ENCODE measurements around the gene ALK.

The ALK gene

DNA sequence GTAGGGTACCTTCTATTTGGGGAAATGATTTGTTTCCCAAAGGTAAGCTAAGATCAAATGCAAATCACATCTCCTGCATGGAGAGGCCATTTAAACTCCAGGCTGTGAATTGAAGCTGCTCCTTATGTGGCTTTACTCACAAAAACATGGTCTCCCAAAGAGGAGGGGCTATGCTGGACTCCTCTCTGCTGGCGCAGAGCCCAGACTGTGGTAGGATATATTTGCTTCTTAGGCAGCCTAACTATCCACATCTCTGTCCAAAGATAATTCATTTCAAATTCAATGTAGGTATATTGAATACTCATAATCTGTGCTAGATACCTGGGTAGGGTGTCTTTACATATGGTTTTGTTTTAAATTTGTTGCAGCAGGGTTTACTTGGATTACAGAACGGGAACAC lies 358.5 kb downstream of the ALK start:
- Histone ChIP-seq H3K9me3 (replicated peaks; ENCODE audit: insufficient read depth, low read length) (no peaks in the 10 kb centered on the region), H2AFZ (ENCODE audit: low read length) (no peak overlapping the region), H3K4me2 (ENCODE audit: low read depth, low read length) (no peak overlapping the region), H4K20me1 (ENCODE audit: insufficient read depth, low read length) (no peaks in the 10 kb centered on the region), H3K9ac (ENCODE audit: low read length) (no peak overlapping the region), H3K36me3 (replicated peaks; ENCODE audit: insufficient read depth, low read length) (no peaks in the 10 kb centered on the region), H3K4me3 (ENCODE audit: low read length) (no peak overlapping the region), H3F3A (ENCODE audit: insufficient read depth, low read length) (no peaks in the 10 kb centered on the region), H3K79me2 (ENCODE audit: low read length) (no peaks in the 10 kb centered on the region), H3K27ac (ENCODE audit: low read length) (no peak overlapping the region), H3K27me3 (replicated peaks; ENCODE audit: insufficient read depth, low read length) (no peaks in the 10 kb centered on the region), H3K9me2 (replicated peaks; ENCODE audit: insufficient read depth, low read length) (no peaks in the 10 kb centered on the region), H3K4me1 (ENCODE audit: low read length) (no peaks in the 10 kb centered on the region)
- no peak for DNase-seq
- TF ChIP-seq EZH2phosphoT487 (IDR thresholded peaks at IDR 0.05; ENCODE audit: low read length) (no peak), EZH2 (optimal IDR thresholded peaks at IDR 0.05; ENCODE audit: low read depth, low read length) (no peak), CTCF (IDR thresholded peaks at IDR 0.05; ENCODE audit: low read length) (no peak)

GRCh38 chr2:29562319-29562718 lies 359.1 kb downstream of the ALK start:
- Histone ChIP-seq H3K79me2 (ENCODE audit: low read length) (no peaks in the 10 kb centered on the region), H3K4me1 (ENCODE audit: low read length) (no peaks in the 10 kb centered on the region), H3K9ac (ENCODE audit: low read length) (no peak overlapping the region), H3F3A (ENCODE audit: insufficient read depth, low read length) (no peaks in the 10 kb centered on the region), H3K9me2 (replicated peaks; ENCODE audit: insufficient read depth, low read length) (no peaks in the 10 kb centered on the region), H3K9me3 (replicated peaks; ENCODE audit: insufficient read depth, low read length) (no peaks in the 10 kb centered on the region), H2AFZ (ENCODE audit: low read length) (no peak overlapping the region), H3K36me3 (replicated peaks; ENCODE audit: insufficient read depth, low read length) (no peaks in the 10 kb centered on the region), H3K4me2 (ENCODE audit: low read depth, low read length) (no peak overlapping the region), H3K4me3 (ENCODE audit: low read length) (no peak overlapping the region), H3K27ac (ENCODE audit: low read length) (no peak overlapping the region), H4K20me1 (ENCODE audit: insufficient read depth, low read length) (no peaks in the 10 kb centered on the region), H3K27me3 (replicated peaks; ENCODE audit: insufficient read depth, low read length) (no peaks in the 10 kb centered on the region)
- TF ChIP-seq CTCF (IDR thresholded peaks at IDR 0.05; ENCODE audit: low read length) (no peak), EZH2phosphoT487 (IDR thresholded peaks at IDR 0.05; ENCODE audit: low read length) (no peak), EZH2 (optimal IDR thresholded peaks at IDR 0.05; ENCODE audit: low read depth, low read length) (no peak)
- DNase-seq = no peak

DNA sequence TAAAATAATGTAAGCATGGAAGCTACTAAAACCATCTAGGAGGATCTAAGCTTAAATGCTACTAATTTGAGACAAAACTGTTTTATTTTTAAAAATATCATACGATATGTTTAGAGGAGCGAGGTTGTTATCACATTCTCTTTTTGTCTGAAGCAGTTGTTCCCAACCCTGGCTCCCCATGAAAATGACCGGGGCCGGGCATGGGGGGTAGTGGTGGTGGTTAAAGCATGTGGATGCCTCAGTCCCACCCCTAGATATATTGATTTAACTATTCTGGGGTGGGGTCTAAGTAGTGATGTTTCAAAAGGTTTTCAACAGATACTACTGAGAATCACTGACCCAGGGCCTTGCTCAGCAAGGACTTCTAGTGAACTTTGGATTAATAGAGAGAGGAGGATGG lies 359.8 kb downstream of the ALK start:
- Histone ChIP-seq H3K4me2 (ENCODE audit: low read depth, low read length) (no peak overlapping the region), H4K20me1 (ENCODE audit: insufficient read depth, low read length) (no peaks in the 10 kb centered on the region)
- DNase-seq = no peak

More for the DNA sequence above, 359.8 kb downstream of the ALK start:
- Histone ChIP-seq H3K9me2 (replicated peaks; ENCODE audit: insufficient read depth, low read length) (no peaks in the 10 kb centered on the region), H3F3A (ENCODE audit: insufficient read depth, low read length) (no peaks in the 10 kb centered on the region), H3K9ac (ENCODE audit: low read length) (no peak overlapping the region), H3K4me1 (ENCODE audit: low read length) (no peaks in the 10 kb centered on the region), H3K4me3 (ENCODE audit: low read length) (no peak overlapping the region), H3K36me3 (replicated peaks; ENCODE audit: insufficient read depth, low read length) (no peaks in the 10 kb centered on the region), H3K27me3 (replicated peaks; ENCODE audit: insufficient read depth, low read length) (no peaks in the 10 kb centered on the region), H3K79me2 (ENCODE audit: low read length) (no peaks in the 10 kb centered on the region), H3K27ac (ENCODE audit: low read length) (no peak overlapping the region), H2AFZ (ENCODE audit: low read length) (no peak overlapping the region), H3K9me3 (replicated peaks; ENCODE audit: insufficient read depth, low read length) (no peaks in the 10 kb centered on the region)
- TF ChIP-seq CTCF (IDR thresholded peaks at IDR 0.05; ENCODE audit: low read length) = no peak
- no peak for TF ChIP-seq EZH2phosphoT487 (IDR thresholded peaks at IDR 0.05; ENCODE audit: low read length)
- no peak for TF ChIP-seq EZH2 (optimal IDR thresholded peaks at IDR 0.05; ENCODE audit: low read depth, low read length)
